ENCODE measurements around the gene WAC. TPM values are rescaled to one million over a fixed set of nuclear protein-coding genes. Genes with fewer than 3 reads are reported as not detected.

WAC gene
- polyA plus RNA-seq, 4 donors: 33.5 to 102 (median 36.7) TPM

DNA sequence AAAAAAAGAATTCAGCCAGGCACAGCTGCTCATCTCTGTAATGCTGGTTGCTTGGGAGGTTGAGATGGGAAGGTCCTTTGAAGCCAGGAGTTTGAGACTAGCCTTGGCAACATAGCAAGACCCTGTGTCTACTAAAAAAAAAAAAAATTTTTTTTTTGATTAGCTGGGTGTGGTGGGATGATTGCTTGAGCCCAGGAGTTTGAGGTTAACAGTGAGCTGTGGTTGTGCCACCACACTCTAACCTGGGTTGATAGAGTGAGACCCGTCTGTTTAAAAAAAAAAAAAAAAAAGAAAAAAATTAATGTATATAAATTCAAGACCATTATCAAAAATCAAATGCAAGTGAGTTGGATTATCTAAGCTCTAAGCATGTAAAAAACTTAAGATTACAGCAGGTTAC, 5.7 kb downstream of the WAC start:
- Histone ChIP-seq H3K36me3 (ENCODE audit: control insufficient read depth in 3 of 3, insufficient read depth in 2 of 3, low read depth in 1 of 3, low read length in 3 of 3) (peaks cover 10 to 21% (median 17%) of the 10 kb centered on the region in 3 donors), H3K27me3 (ENCODE audit: control insufficient read depth in 3 of 3, insufficient read depth in 3 of 3, low read length in 3 of 3) (no peaks in the 10 kb centered on the region), H3K27ac (ENCODE audit: low read depth in 1 of 3, low read length in 2 of 3) (no peak overlapping the region), H3K4me1 (ENCODE audit: control insufficient read depth in 3 of 3, insufficient read depth in 2 of 3, low read depth in 1 of 3, low read length in 2 of 3) (peaks cover 0 to 3% (median 0%) of the 10 kb centered on the region in 3 donors), H3K9me3 (ENCODE audit: control insufficient read depth in 2 of 2, insufficient read depth in 1 of 2, low read depth in 1 of 2, low read length in 1 of 2) (no peaks in the 10 kb centered on the region), H3K4me3 (ENCODE audit: low read depth in 1 of 3, low read length in 3 of 3) (no peak overlapping the region)
- DNase-seq (no peak), FAIRE-seq (no peak)
- 60 to 90% (median 71%) methylated on average over 1 of the region's 1 CpG for WGBS, 3 donors

- H3K36me3 ChIP-seq (ENCODE audit: control insufficient read depth in 3 of 3, insufficient read depth in 2 of 3, low read depth in 1 of 3, low read length in 3 of 3): peaks cover 10 to 32% (median 17%) of the 10 kb centered on the region in 3 donors
- H3K4me1 ChIP-seq (ENCODE audit: control insufficient read depth in 3 of 3, insufficient read depth in 2 of 3, low read depth in 1 of 3, low read length in 2 of 3): peaks cover 0 to 3% (median 0%) of the 10 kb centered on the region in 3 donors
- H3K9me3 ChIP-seq (ENCODE audit: control insufficient read depth in 2 of 2, insufficient read depth in 1 of 2, low read depth in 1 of 2, low read length in 1 of 2): no peaks in the 10 kb centered on the region
- 85 to 93% (median 86%) methylated on average over 3 of the region's 3 CpGs for WGBS, 3 donors
- H3K4me3 ChIP-seq (ENCODE audit: low read depth in 1 of 3, low read length in 3 of 3): no peak overlapping the region
- FAIRE-seq (no peak), DNase-seq (no peak)
- H3K27ac ChIP-seq (ENCODE audit: low read depth in 1 of 3, low read length in 2 of 3): no peak overlapping the region
- no peaks in the 10 kb centered on the region for H3K27me3 ChIP-seq (ENCODE audit: control insufficient read depth in 3 of 3, insufficient read depth in 3 of 3, low read length in 3 of 3)
Measured at GRCh38 chr10:28540145-28540544, 7.2 kb downstream of the WAC start.

DNA sequence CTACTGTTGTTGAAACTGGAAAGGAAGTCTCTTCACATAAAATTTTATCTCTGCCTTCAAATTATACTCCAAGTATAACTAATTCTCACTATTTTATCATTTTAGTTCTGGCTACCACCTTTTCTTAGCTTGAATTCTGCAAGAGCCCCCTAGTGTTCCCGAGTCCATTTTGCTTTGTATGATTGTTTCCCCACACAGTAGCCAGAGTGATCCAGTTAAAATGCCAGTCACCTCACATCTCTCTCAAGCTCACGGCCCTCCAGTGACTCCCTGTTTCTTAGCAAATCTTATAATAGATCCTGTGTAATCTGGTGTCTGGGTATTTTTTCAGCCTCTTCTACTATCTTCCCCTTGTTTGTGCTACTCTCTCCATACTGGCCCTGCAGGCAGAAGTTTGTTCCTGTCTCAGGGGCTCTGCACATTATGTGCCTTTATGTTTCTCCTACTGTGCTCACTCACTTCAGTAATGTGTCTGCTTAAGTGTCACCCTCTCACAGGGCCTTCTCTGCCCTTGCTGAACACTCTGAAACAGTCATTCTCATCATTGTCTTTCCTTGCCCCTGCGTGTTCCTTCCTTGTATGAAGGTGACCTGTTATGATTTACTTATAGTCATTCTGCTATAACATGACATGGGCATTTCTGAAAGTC, 8.9 kb downstream of the WAC start:
- H3K36me3 ChIP-seq (ENCODE audit: control insufficient read depth in 3 of 3, insufficient read depth in 2 of 3, low read depth in 1 of 3, low read length in 3 of 3): peaks cover 7 to 28% (median 13%) of the 10 kb centered on the region in 3 donors

DNA sequence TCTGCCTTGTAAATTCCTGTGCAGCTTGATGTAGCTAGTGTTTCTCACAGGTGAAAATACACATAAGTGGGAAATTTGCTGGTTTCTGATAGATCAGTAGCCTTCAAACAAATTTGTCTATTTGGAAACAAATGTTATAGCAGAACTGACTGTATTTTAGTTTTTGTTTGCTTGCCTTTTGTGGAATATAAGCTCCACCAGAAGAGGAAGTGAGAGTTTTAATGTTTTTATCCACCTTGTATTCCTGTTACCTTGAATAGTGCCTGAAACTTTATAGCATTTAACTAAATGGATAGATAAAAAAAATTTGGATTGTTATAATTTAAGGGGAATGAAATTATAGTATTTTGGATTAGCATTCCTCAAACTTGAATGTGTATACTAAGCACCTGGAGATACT, 9.8 kb downstream of the WAC start:
- Histone ChIP-seq H3K4me3 (ENCODE audit: low read depth in 1 of 3, low read length in 3 of 3) (no peak overlapping the region), H3K4me1 (ENCODE audit: control insufficient read depth in 3 of 3, insufficient read depth in 2 of 3, low read depth in 1 of 3, low read length in 2 of 3) (peaks cover 0 to 3% (median 0%) of the 10 kb centered on the region in 3 donors), H3K27me3 (ENCODE audit: control insufficient read depth in 3 of 3, insufficient read depth in 3 of 3, low read length in 3 of 3) (no peaks in the 10 kb centered on the region), H3K27ac (ENCODE audit: low read depth in 1 of 3, low read length in 2 of 3) (no peak overlapping the region), H3K9me3 (ENCODE audit: control insufficient read depth in 2 of 2, insufficient read depth in 1 of 2, low read depth in 1 of 2, low read length in 1 of 2) (no peaks in the 10 kb centered on the region), H3K36me3 (ENCODE audit: control insufficient read depth in 3 of 3, insufficient read depth in 2 of 3, low read depth in 1 of 3, low read length in 3 of 3) (peaks cover 7 to 30% (median 11%) of the 10 kb centered on the region in 3 donors)
- DNase-seq (no peak), FAIRE-seq (no peak)

More for the DNA sequence above, 8.9 kb downstream of the WAC start:
- Histone ChIP-seq H3K9me3 (ENCODE audit: control insufficient read depth in 2 of 2, insufficient read depth in 1 of 2, low read depth in 1 of 2, low read length in 1 of 2) (no peaks in the 10 kb centered on the region), H3K4me1 (ENCODE audit: control insufficient read depth in 3 of 3, insufficient read depth in 2 of 3, low read depth in 1 of 3, low read length in 2 of 3) (peaks cover 0 to 3% (median 0%) of the 10 kb centered on the region in 3 donors), H3K27ac (ENCODE audit: low read depth in 1 of 3, low read length in 2 of 3) (no peak overlapping the region), H3K27me3 (ENCODE audit: control insufficient read depth in 3 of 3, insufficient read depth in 3 of 3, low read length in 3 of 3) (no peaks in the 10 kb centered on the region), H3K4me3 (ENCODE audit: low read depth in 1 of 3, low read length in 3 of 3) (no peak overlapping the region)
- FAIRE-seq (no peak), DNase-seq (no peak)
- 74 to 80% (median 78%) methylated on average over 3 of the region's 3 CpGs for WGBS, 3 donors

DNA sequence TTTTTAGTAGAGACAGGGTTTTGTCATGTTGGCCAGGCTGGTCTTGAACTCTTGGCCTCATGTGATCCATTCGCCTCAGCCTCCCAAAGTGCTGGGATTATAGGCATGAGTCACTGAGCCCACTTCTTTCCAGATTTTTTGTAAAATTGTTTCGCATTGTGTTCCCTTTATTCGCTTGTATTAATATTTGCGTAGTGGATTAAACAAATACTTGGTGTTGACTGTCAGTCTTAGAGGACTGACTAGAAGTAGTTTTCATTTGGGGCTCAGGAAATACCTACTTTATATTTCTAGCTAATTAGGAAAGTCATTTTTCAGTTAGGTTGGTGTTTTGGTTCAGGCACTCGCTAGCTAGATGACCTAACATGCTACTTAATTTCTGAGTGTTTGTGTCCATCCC, 11.1 kb downstream of the WAC start:
- Histone ChIP-seq H3K27me3 (ENCODE audit: control insufficient read depth in 3 of 3, insufficient read depth in 3 of 3, low read length in 3 of 3) (no peaks in the 10 kb centered on the region), H3K4me1 (ENCODE audit: control insufficient read depth in 3 of 3, insufficient read depth in 2 of 3, low read depth in 1 of 3, low read length in 2 of 3) (peaks cover 0 to 3% (median 0%) of the 10 kb centered on the region in 3 donors), H3K36me3 (ENCODE audit: control insufficient read depth in 3 of 3, insufficient read depth in 2 of 3, low read depth in 1 of 3, low read length in 3 of 3) (peaks cover 8 to 32% (median 11%) of the 10 kb centered on the region in 3 donors), H3K4me3 (ENCODE audit: low read depth in 1 of 3, low read length in 3 of 3) (no peak overlapping the region), H3K9me3 (ENCODE audit: control insufficient read depth in 2 of 2, insufficient read depth in 1 of 2, low read depth in 1 of 2, low read length in 1 of 2) (no peaks in the 10 kb centered on the region), H3K27ac (ENCODE audit: low read depth in 1 of 3, low read length in 2 of 3) (no peak overlapping the region)
- 92 to 96% (median 94%) methylated on average over 5 of the region's 5 CpGs for WGBS, 3 donors
- FAIRE-seq (no peak), DNase-seq (no peak)

GRCh38 chr10:28545967-28546644, 13.2 kb downstream of the WAC start:
- H3K4me3 ChIP-seq (ENCODE audit: low read depth in 1 of 3, low read length in 3 of 3): no peak overlapping the region
- peaks cover 8 to 32% (median 11%) of the 10 kb centered on the region in 3 donors for H3K36me3 ChIP-seq (ENCODE audit: control insufficient read depth in 3 of 3, insufficient read depth in 2 of 3, low read depth in 1 of 3, low read length in 3 of 3)
- no peak for FAIRE-seq
- H3K27me3 ChIP-seq (ENCODE audit: control insufficient read depth in 3 of 3, insufficient read depth in 3 of 3, low read length in 3 of 3): no peaks in the 10 kb centered on the region
- no peaks in the 10 kb centered on the region for H3K9me3 ChIP-seq (ENCODE audit: control insufficient read depth in 2 of 2, insufficient read depth in 1 of 2, low read depth in 1 of 2, low read length in 1 of 2)
- 63 to 72% (median 65%) methylated on average over 4 of the region's 4 CpGs for WGBS, 3 donors
- no peak overlapping the region for H3K27ac ChIP-seq (ENCODE audit: low read depth in 1 of 3, low read length in 2 of 3)
- DNase-seq: no peak
- H3K4me1 ChIP-seq (ENCODE audit: control insufficient read depth in 3 of 3, insufficient read depth in 2 of 3, low read depth in 1 of 3, low read length in 2 of 3): peaks cover 0 to 7% (median 3%) of the 10 kb centered on the region in 3 donors

DNA sequence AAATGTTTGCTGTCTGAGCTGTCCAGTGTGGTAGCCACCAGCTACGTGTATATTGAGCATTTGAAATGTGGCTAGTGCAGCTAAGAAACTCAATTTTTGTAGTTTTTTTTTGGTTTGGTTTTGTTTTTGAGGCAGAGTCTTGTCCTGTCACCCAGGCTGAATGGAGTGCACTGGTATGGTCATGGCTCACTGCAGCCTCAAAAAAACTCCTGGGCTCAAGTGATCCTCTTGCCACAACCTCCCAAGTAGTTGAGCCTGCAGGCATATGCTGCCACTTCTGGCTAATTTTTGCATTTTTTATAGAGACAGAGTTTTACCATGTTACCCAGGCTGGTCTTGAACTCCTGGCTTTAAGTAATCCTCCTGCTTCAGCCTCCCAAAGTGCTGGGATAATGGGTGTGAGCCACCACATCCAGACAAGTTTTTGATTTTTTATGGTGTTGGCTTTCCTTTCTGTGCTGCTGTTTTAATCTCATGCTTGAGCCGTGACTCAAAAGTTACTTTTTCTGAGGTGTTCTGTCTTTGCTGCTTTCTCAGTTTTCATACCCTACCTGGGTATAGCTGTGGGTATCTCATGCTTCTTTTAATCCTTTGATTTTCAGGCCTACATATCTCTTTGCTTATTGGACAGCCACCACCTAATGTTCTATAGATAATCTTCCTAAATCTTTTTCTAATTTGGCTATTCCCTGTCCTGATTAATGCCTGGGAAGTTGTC, 16.0 kb downstream of the WAC start:
- peaks cover 0 to 7% (median 0%) of the 10 kb centered on the region in 3 donors for H3K4me1 ChIP-seq (ENCODE audit: control insufficient read depth in 3 of 3, insufficient read depth in 2 of 3, low read depth in 1 of 3, low read length in 2 of 3)
- no peaks in the 10 kb centered on the region for H3K27me3 ChIP-seq (ENCODE audit: control insufficient read depth in 3 of 3, insufficient read depth in 3 of 3, low read length in 3 of 3)
- DNase-seq (no peak), FAIRE-seq (no peak)
- H3K27ac ChIP-seq (ENCODE audit: low read depth in 1 of 3, low read length in 2 of 3): no peak overlapping the region
- 83 to 95% (median 86%) methylated on average over 2 of the region's 2 CpGs for WGBS, 3 donors
- H3K36me3 ChIP-seq (ENCODE audit: control insufficient read depth in 3 of 3, insufficient read depth in 2 of 3, low read depth in 1 of 3, low read length in 3 of 3): peaks cover 5 to 28% (median 5%) of the 10 kb centered on the region in 3 donors
- no peaks in the 10 kb centered on the region for H3K9me3 ChIP-seq (ENCODE audit: control insufficient read depth in 2 of 2, insufficient read depth in 1 of 2, low read depth in 1 of 2, low read length in 1 of 2)
- H3K4me3 ChIP-seq (ENCODE audit: low read depth in 1 of 3, low read length in 3 of 3): no peak overlapping the region

DNA sequence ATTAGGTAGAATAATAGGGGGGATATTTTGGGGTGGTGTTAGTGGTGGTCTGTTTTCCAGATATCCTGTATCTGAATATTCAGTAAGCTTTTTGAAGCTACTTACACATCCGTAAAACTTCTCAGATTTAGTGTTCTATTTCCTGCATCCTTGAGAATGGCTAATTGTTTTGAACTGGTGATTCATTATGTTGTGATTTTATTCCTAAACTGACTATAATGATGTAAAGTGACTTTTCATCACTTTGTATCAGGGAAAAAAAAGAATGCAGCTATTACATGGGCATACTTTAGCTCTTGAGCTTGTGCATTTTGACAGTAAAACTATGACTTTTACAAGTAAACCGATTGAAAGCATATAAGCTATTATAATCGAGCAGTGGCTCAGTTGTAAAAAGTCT, 18.2 kb downstream of the WAC start:
- 34 to 49% (median 46%) methylated on average over 3 of the region's 3 CpGs for WGBS, 3 donors
- FAIRE-seq (no peak), DNase-seq (no peak)
- H3K4me1 ChIP-seq (ENCODE audit: control insufficient read depth in 3 of 3, insufficient read depth in 2 of 3, low read depth in 1 of 3, low read length in 2 of 3): peaks cover 0 to 7% (median 2%) of the 10 kb centered on the region in 3 donors
- peaks cover 12 to 21% (median 15%) of the 10 kb centered on the region in 3 donors for H3K36me3 ChIP-seq (ENCODE audit: control insufficient read depth in 3 of 3, insufficient read depth in 2 of 3, low read depth in 1 of 3, low read length in 3 of 3)
- no peak overlapping the region for H3K4me3 ChIP-seq (ENCODE audit: low read depth in 1 of 3, low read length in 3 of 3)
- H3K9me3 ChIP-seq (ENCODE audit: control insufficient read depth in 2 of 2, insufficient read depth in 1 of 2, low read depth in 1 of 2, low read length in 1 of 2): no peaks in the 10 kb centered on the region
- no peak overlapping the region for H3K27ac ChIP-seq (ENCODE audit: low read depth in 1 of 3, low read length in 2 of 3)
- no peaks in the 10 kb centered on the region for H3K27me3 ChIP-seq (ENCODE audit: control insufficient read depth in 3 of 3, insufficient read depth in 3 of 3, low read length in 3 of 3)

All from small intestine (tissue), 7 donors.